H1 (cell line): ENCODE data around the gene RFC3. TPM values are rescaled to one million over a fixed set of nuclear protein-coding genes. Genes with fewer than 3 reads are reported as not detected.

ENCODE experiments used
- CTCF ChIA-PET: fragments of 300-600 bp; sonication (Branson Sonifier 250); formaldehyde crosslinking; loops from one replicate; lab custom pipeline; 2021; ENCODE audit not compliant: partially characterized antibody; lab: Charles Lee
- POLR2A ChIA-PET: fragments of 300-600 bp; sonication (Branson Sonifier 250); formaldehyde crosslinking; loops from one replicate; lab custom pipeline; 2021; ENCODE audit warnings: inconsistent platforms; ENCODE audit not compliant: partially characterized antibody; lab: Charles Lee
- DNase-seq, 2 experiments: peaks; one replicate each; pipeline versions ENCODE4 v3.0.0 to v3.0.0-alpha.2; 2010 to 2022; ENCODE audit warnings: low spot score in 2 of 2, low read depth in 1 of 2, mixed read lengths in 1 of 2
- FAIRE-seq: peaks from 2 replicates; lab custom pipeline; 2011; peaks lifted over from hg19 to GRCh38; lab: Jason Lieb, UNC
- H2AFZ ChIP-seq: 2 replicates; pipeline ENCODE4 v1.8.1; 2012; ENCODE audit warnings: low read length, inconsistent platforms
- H2AK5ac ChIP-seq: 2 replicates; pipeline ENCODE4 v1.6.1; 2013; ENCODE audit warnings: low read depth, low read length
- H2BK120ac ChIP-seq: replicated peaks from 2 replicates; pipeline ENCODE3; 2013; ENCODE audit warnings: low read depth, low read length, inconsistent platforms
- H2BK12ac ChIP-seq: 2 replicates; pipeline ENCODE4 v1.6.1; 2013; ENCODE audit warnings: low read depth, low read length
- H2BK15ac ChIP-seq: 2 replicates; pipeline ENCODE4 v1.6.1; 2013; ENCODE audit warnings: low read length
- H2BK20ac ChIP-seq: 2 replicates; pipeline ENCODE4 v1.6.1; 2013; ENCODE audit warnings: low read length
- H2BK5ac ChIP-seq: 2 replicates; pipeline ENCODE4 v1.6.1; 2013; ENCODE audit warnings: low read depth, low read length
- H3K14ac ChIP-seq: 2 replicates; pipeline ENCODE4 v1.6.1; 2013; ENCODE audit warnings: inconsistent platforms; ENCODE audit not compliant: insufficient read length
- H3K18ac ChIP-seq: 2 replicates; pipeline ENCODE4 v1.6.1; 2013; ENCODE audit warnings: low read length; ENCODE audit errors: extremely low read depth
- H3K23ac ChIP-seq: 2 replicates; pipeline ENCODE4 v1.6.1; 2013; ENCODE audit warnings: inconsistent platforms; ENCODE audit not compliant: insufficient read length
- H3K23me2 ChIP-seq: 2 replicates; pipeline ENCODE4 v1.6.1; 2013; ENCODE audit warnings: low read depth, low read length
- H3K27ac ChIP-seq: 2 replicates; pipeline ENCODE4 v1.6.1; 2011; ENCODE audit warnings: low read depth, low read length, inconsistent platforms
- H3K27me3 ChIP-seq, 4 experiments: replicated peaks in 1 of 4; 1 replicate in 1 of 4; 2 replicates in 3 of 4; pipeline versions ENCODE4 v1.6.1 to v1.8.1; 2011 to 2013; ENCODE audit warnings: low read length in 3 of 4, mild to moderate bottlenecking in 3 of 4, inconsistent platforms in 2 of 4, mixed read lengths in 2 of 4, moderate library complexity in 1 of 4; ENCODE audit not compliant: control insufficient read depth in 3 of 4, insufficient read depth in 3 of 4; ENCODE audit errors: extremely low read depth in 1 of 4
- H3K36me3 ChIP-seq, 4 experiments: 2 replicates each; pipeline versions ENCODE4 v1.6.1 to v1.8.1; 2011 to 2013; ENCODE audit warnings: mild to moderate bottlenecking in 4 of 4, low read length in 3 of 4, moderate library complexity in 2 of 4, control low read depth in 1 of 4, inconsistent platforms in 1 of 4; ENCODE audit not compliant: insufficient read depth in 4 of 4, control insufficient read depth in 2 of 4
- H3K4ac ChIP-seq: replicated peaks from 2 replicates; pipeline ENCODE3; 2013; ENCODE audit warnings: low read length, low read depth, mixed read lengths, inconsistent platforms; ENCODE audit not compliant: insufficient read length
- H3K4me1 ChIP-seq, 4 experiments: replicated peaks in 1 of 4; 1 replicate in 1 of 4; 2 replicates in 3 of 4; pipeline versions ENCODE4 v1.6.1 to v1.8.1; 2011 to 2013; ENCODE audit warnings: low read length in 3 of 4, inconsistent platforms in 2 of 4, mixed read lengths in 1 of 4; ENCODE audit not compliant: insufficient read depth in 4 of 4, control insufficient read depth in 3 of 4
- H3K4me2 ChIP-seq, 2 experiments: 2 replicates each; pipeline versions ENCODE4 v1.6.1 to v1.8.1; 2011 to 2013; ENCODE audit warnings: low read depth in 2 of 2, low read length in 2 of 2, control low read depth in 1 of 2, inconsistent platforms in 1 of 2, mild to moderate bottlenecking in 1 of 2; ENCODE audit not compliant: insufficient read depth in 1 of 2
- H3K4me3 ChIP-seq, 4 experiments: fragments of 200-600, 300-600 bp in 1 of 4; sonication (generic), shearing (Covaris generic), sonication (Bioruptor Twin) in 1 of 4; 2 replicates each; pipeline versions ENCODE4 v1.5.1 to v1.8.1; 2011 to 2016; ENCODE audit warnings: low read length in 4 of 4, low read depth in 3 of 4, control low read depth in 2 of 4, inconsistent platforms in 2 of 4, mild to moderate bottlenecking in 2 of 4, mixed read lengths in 1 of 4, moderate library complexity in 1 of 4; ENCODE audit not compliant: insufficient read depth in 2 of 4; ENCODE audit errors: extremely low read depth in 1 of 4
- H3K56ac ChIP-seq: replicated peaks from 2 replicates; pipeline ENCODE3; 2013; ENCODE audit warnings: low read depth, mild to moderate bottlenecking, mixed read lengths, low read length, inconsistent platforms; ENCODE audit not compliant: insufficient read length
- H3K79me1 ChIP-seq: 2 replicates; pipeline ENCODE4 v1.6.1; 2013; ENCODE audit warnings: low read depth, low read length, control low read depth
- H3K79me2 ChIP-seq, 2 experiments: 2 replicates each; pipeline versions ENCODE4 v1.6.1 to v1.8.1; 2012 to 2013; ENCODE audit warnings: low read length in 2 of 2, mild to moderate bottlenecking in 2 of 2, inconsistent platforms in 1 of 2; ENCODE audit not compliant: insufficient read depth in 2 of 2, control insufficient read depth in 1 of 2
- H3K9ac ChIP-seq, 4 experiments: replicated peaks in 1 of 4; 1 replicate in 1 of 4; 2 replicates in 3 of 4; pipeline versions ENCODE4 v1.6.1 to v1.8.1; 2011 to 2013; ENCODE audit warnings: low read depth in 3 of 4, low read length in 3 of 4, control low read depth in 2 of 4, mild to moderate bottlenecking in 2 of 4, moderate library complexity in 2 of 4, inconsistent platforms in 1 of 4; ENCODE audit errors: extremely low read depth in 1 of 4
- H3K9me3 ChIP-seq, 2 experiments: 2 replicates each; pipeline versions ENCODE4 v1.6.1 to v1.8.1; 2012 to 2013; ENCODE audit warnings: mild to moderate bottlenecking in 2 of 2, moderate library complexity in 2 of 2, control low read depth in 1 of 2, inconsistent platforms in 1 of 2, low read depth in 1 of 2, low read length in 1 of 2, mixed read lengths in 1 of 2; ENCODE audit not compliant: insufficient read depth in 2 of 2
- H4K20me1 ChIP-seq, 2 experiments: replicated peaks in 1 of 2; 2 replicates each; pipeline versions ENCODE3 to v1.8.1; 2011 to 2013; ENCODE audit warnings: inconsistent platforms in 2 of 2, low read length in 2 of 2, mild to moderate bottlenecking in 1 of 2; ENCODE audit not compliant: insufficient read depth in 2 of 2, control insufficient read depth in 1 of 2
- H4K5ac ChIP-seq: 2 replicates; pipeline ENCODE4 v1.6.1; 2013; ENCODE audit warnings: low read length, low read depth, mixed read lengths, inconsistent platforms; ENCODE audit not compliant: insufficient read length
- H4K8ac ChIP-seq: 2 replicates; pipeline ENCODE4 v1.8.0; 2013; ENCODE audit warnings: mild to moderate bottlenecking, moderate library complexity, low read length, inconsistent platforms; ENCODE audit not compliant: insufficient read depth; ENCODE audit errors: extremely low read depth
- H4K91ac ChIP-seq: replicated peaks from 2 replicates; pipeline ENCODE3; 2013; ENCODE audit warnings: low read length, mixed read lengths, inconsistent platforms; ENCODE audit not compliant: insufficient read length
- ATF2 ChIP-seq: IDR thresholded peaks from 2 replicates; pipeline ENCODE4 v1.6.1; 2012; ENCODE audit warnings: low read length, inconsistent platforms
- SRF ChIP-seq: IDR thresholded peaks from 2 replicates; pipeline ENCODE4 v1.6.1; 2011; ENCODE audit warnings: mild to moderate bottlenecking, low read depth, low read length, moderate library complexity
- WGBS, 2 experiments: shearing (Covaris generic) in 1 of 2; methylation state at CpG; one replicate each; pipeline versions ENCODE4 v1.1.6 to v1.1.7; 2013 to 2015; ENCODE audit warnings: low lambda C conversion rate in 2 of 2, mixed read lengths in 2 of 2, inconsistent platforms in 1 of 2, low coverage in 1 of 2, missing lambda C conversion rate in 1 of 2; ENCODE audit not compliant: insufficient replicate concordance in 2 of 2, insufficient coverage in 1 of 2, insufficient read length in 1 of 2; ENCODE audit errors: extremely low coverage in 1 of 2, missing lambda C conversion rate in 1 of 2; 5-methylcytosine and 5-hydroxymethylcytosine counted together
- polyA plus RNA-seq, 7 experiments: library from polyadenylated mRNA; depleted of rRNA in 3 of 7; stranded (reverse) in 5 of 7; unstranded in 2 of 7; fragments of >200 nt in 5 of 7; fragments of 200-250 nt in 2 of 7; gene quantifications; 1 replicate in 5 of 7; 2 replicates in 1 of 7; 4 replicates in 1 of 7; pipeline versions ENCODE4 v1.2.1 to v1.2.3, GENCODE V29; 2011 to 2013; ENCODE audit warnings: missing spikeins in 2 of 7, mixed read lengths in 2 of 7
- total RNA-seq: library from RNA; stranded (reverse); fragmentation: NEBNext Ultra II Directional; extraction: Animal tissue kit (Norgen Biotek cat#: 25700); gene quantifications from 2 replicates; pipeline ENCODE4 v1.2.1, GENCODE V29; 2021

RFC3 gene
- total and polyA plus RNA-seq, 2 of the 8 experiments (the other 6 are each of a cell fraction or from before 2014, with no cell fraction given): 26.4 to 45.6 TPM

DNA sequence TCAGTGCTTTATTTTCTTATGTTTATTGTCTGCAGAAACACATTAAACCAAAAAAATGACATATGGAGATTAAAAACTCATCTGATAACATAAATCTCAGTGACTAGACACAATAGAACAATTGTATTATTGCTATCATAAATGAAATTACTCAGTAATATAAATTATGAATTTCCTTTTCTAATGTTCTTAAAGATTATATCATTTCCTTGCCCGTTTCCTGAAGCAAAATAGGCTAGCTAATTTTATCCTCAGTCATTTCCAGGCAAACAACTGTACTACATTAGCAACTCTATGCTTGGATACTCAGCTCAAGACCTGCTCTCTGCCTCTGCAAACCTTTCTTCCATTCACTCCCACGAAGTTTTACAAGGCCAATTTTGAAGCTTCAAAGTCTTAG, 61.2 kb downstream of the RFC3 start:
- POLR2A ChIA-PET: interaction anchor here (1.0 kb wide), 1 partner anchor 30 kb away, joined by 3 read pairs; no protein-coding TSS in a partner anchor
- peaks cover 0 to 2% of the 10 kb centered on the region in 2 experiments for H4K20me1 ChIP-seq

More for the DNA sequence above, 61.2 kb downstream of the RFC3 start:
- no peak overlapping the region for H2BK120ac ChIP-seq
- H4K91ac ChIP-seq: no peak overlapping the region
- H2AFZ ChIP-seq: no peak overlapping the region
- no peak overlapping the region for H3K4me2 ChIP-seq
- no peaks in the 10 kb centered on the region for H3K23me2 ChIP-seq
- H3K4me1 ChIP-seq: no peaks in the 10 kb centered on the region
- H3K36me3 ChIP-seq: peaks cover 0 to 2% (median 0%) of the 10 kb centered on the region in 4 experiments; a peak in 2 of 8 replicates
- no peak overlapping the region for H3K23ac ChIP-seq
- H3K9me3 ChIP-seq: no peaks in the 10 kb centered on the region
- H3K79me2 ChIP-seq: no peaks in the 10 kb centered on the region
- no peak overlapping the region for H2BK5ac ChIP-seq
- no peak overlapping the region for H2BK12ac ChIP-seq
- H3K56ac ChIP-seq: no peak overlapping the region
- TF ChIP-seq ATF2 (no peak), SRF (no peak)
- no peak overlapping the region for H4K5ac ChIP-seq
- no peak overlapping the region for H2BK15ac ChIP-seq
- no peak overlapping the region for H2BK20ac ChIP-seq
- H3K14ac ChIP-seq: no peak overlapping the region
- no peak overlapping the region for H3K27ac ChIP-seq
- WGBS, 2 experiments: 83% methylated on average over 2 of the region's 2 CpGs; no CpG with 5 or more reads in 1 of the 2 experiments
- H3K9ac ChIP-seq: no peak overlapping the region
- H3K4me3 ChIP-seq: no peak overlapping the region
- no peaks in the 10 kb centered on the region for H3K27me3 ChIP-seq
- DNase-seq (no peak), FAIRE-seq (no peak)
- no peak overlapping the region for H2AK5ac ChIP-seq
- H3K79me1 ChIP-seq: no peaks in the 10 kb centered on the region
- no peak overlapping the region for H3K4ac ChIP-seq
- H4K8ac ChIP-seq: no peak overlapping the region
- CTCF ChIA-PET: interaction anchor here (1.0 to 3.1 kb wide), 2 partner anchors 12 to 198 kb away, joined by 3 to 17 read pairs; no protein-coding TSS in a partner anchor
- H3K18ac ChIP-seq: no peak overlapping the region
